Endothelial cell of umbilical vein (primary cell): ENCODE measurements around the gene TRAPPC2B. TPM values are rescaled to one million over a fixed set of nuclear protein-coding genes. Genes with fewer than 3 reads are reported as not detected.

Experiments used
- BruUV-seq: library from RNA; stranded (reverse); fragments of 400-500 nt; replicated peaks from 2 replicates; lab custom pipeline; 2021; lab: Mats Ljungman, UMichigan
- CTCF ChIA-PET: fragments of 300-600, 350-600 bp; sonication (Branson Sonifier 250); formaldehyde crosslinking; loops from one replicate; lab custom pipeline; 2021; ENCODE audit warnings: antibody characterized with exemption, inconsistent platforms; lab: Charles Lee
- POLR2A ChIA-PET: fragments of 300-600, 350-600 bp; sonication (Branson Sonifier 250); formaldehyde crosslinking; loops from one replicate; lab custom pipeline; 2021; ENCODE audit warnings: antibody characterized with exemption, inconsistent platforms; lab: Charles Lee
- DNase-seq: peaks from one replicate; pipeline ENCODE4 v3.0.0-alpha.2; 2011; ENCODE audit warnings: low read depth, low spot score
- FAIRE-seq: peaks from 2 replicates; lab custom pipeline; 2011; peaks lifted over from hg19 to GRCh38; lab: Jason Lieb, UNC
- H2AFZ ChIP-seq: 2 replicates; pipeline ENCODE4 v1.6.0; 2012; ENCODE audit warnings: low read depth, low read length, control low read depth, inconsistent platforms
- H3K27ac ChIP-seq: 2 replicates; pipeline ENCODE4 v1.5.1; 2011; ENCODE audit warnings: low read depth, mild to moderate bottlenecking, control low read depth, low read length, moderate library complexity; ENCODE audit not compliant: insufficient read depth
- H3K27me3 ChIP-seq, 2 experiments: 2 replicates each; pipeline versions ENCODE4 v1.6.0 to v1.6.1; 2011; ENCODE audit warnings: low read length in 2 of 2, mixed read lengths in 1 of 2; ENCODE audit not compliant: control insufficient read depth in 2 of 2, insufficient read depth in 2 of 2
- H3K36me3 ChIP-seq, 2 experiments: 2 replicates in 1 of 2; 3 replicates in 1 of 2; pipeline ENCODE4 v1.5.1; 2011; ENCODE audit warnings: low read length in 2 of 2, mild to moderate bottlenecking in 1 of 2, moderate library complexity in 1 of 2; ENCODE audit not compliant: control insufficient read depth in 2 of 2, insufficient read depth in 2 of 2; ENCODE audit errors: extremely low read depth in 1 of 2
- H3K4me1 ChIP-seq: 3 replicates; pipeline ENCODE4 v1.5.1; 2011; ENCODE audit warnings: mild to moderate bottlenecking, low read length; ENCODE audit not compliant: control insufficient read depth, insufficient read depth; ENCODE audit errors: extremely low read depth
- H3K4me2 ChIP-seq: 2 replicates; pipeline ENCODE4 v1.6.1; 2011; ENCODE audit warnings: low read length, control low read depth, mixed read lengths; ENCODE audit not compliant: insufficient read depth
- H3K4me3 ChIP-seq, 3 experiments: fragments of 200-600 bp in 1 of 3; sonication (generic), shearing (Covaris generic) in 1 of 3; replicated peaks in 1 of 3; 2 replicates each; pipeline ENCODE4 v1.5.1; 2011 to 2016; ENCODE audit warnings: control low read depth in 3 of 3, low read length in 3 of 3, mild to moderate bottlenecking in 2 of 3, inconsistent platforms in 1 of 3, low read depth in 1 of 3, moderate library complexity in 1 of 3; ENCODE audit not compliant: insufficient read depth in 1 of 3
- H3K79me2 ChIP-seq: 2 replicates; pipeline ENCODE4 v1.6.0; 2012; ENCODE audit warnings: low read length, inconsistent platforms; ENCODE audit not compliant: control insufficient read depth, insufficient read depth
- H3K9ac ChIP-seq: replicated peaks from 2 replicates; pipeline ENCODE3; 2011; ENCODE audit warnings: low read length, control low read depth; ENCODE audit not compliant: insufficient read depth; ENCODE audit errors: extremely low read depth
- H3K9me1 ChIP-seq: replicated peaks from 3 replicates; pipeline ENCODE4 v1.6.0; 2011; ENCODE audit warnings: mild to moderate bottlenecking, low read length; ENCODE audit not compliant: control insufficient read depth, insufficient read depth; ENCODE audit errors: extremely low read depth
- H3K9me3 ChIP-seq: replicated peaks from 2 replicates; pipeline ENCODE4 v1.5.1; 2012; ENCODE audit warnings: low read length, inconsistent platforms; ENCODE audit not compliant: control insufficient read depth, insufficient read depth
- H4K20me1 ChIP-seq: replicated peaks from 2 replicates; pipeline ENCODE3; 2011; ENCODE audit warnings: mild to moderate bottlenecking, low read length; ENCODE audit not compliant: control insufficient read depth, insufficient read depth; ENCODE audit errors: extremely low read depth
- CTCF ChIP-seq, 2 donors: IDR thresholded peaks; 1 replicate in 1 of 2; 2 replicates in 1 of 2; pipeline ENCODE4 v1.5.1; 2011; ENCODE audit warnings: low read length in 2 of 2, mild to moderate bottlenecking in 2 of 2, moderate library complexity in 2 of 2, control low read depth in 1 of 2, inconsistent platforms in 1 of 2, low read depth in 1 of 2; ENCODE audit not compliant: insufficient read depth in 1 of 2; ENCODE audit errors: extremely low read depth in 1 of 2
- EZH2 ChIP-seq: IDR thresholded peaks from 2 replicates; pipeline ENCODE4 v1.6.1; 2012; ENCODE audit warnings: borderline replicate concordance, low read depth, mild to moderate bottlenecking, moderate library complexity, low read length, inconsistent platforms; ENCODE audit not compliant: severe bottlenecking
- FOS ChIP-seq: IDR thresholded peaks from 2 replicates; pipeline ENCODE4 v1.6.1; 2011; ENCODE audit warnings: mild to moderate bottlenecking, low read length, moderate library complexity, borderline replicate concordance; ENCODE audit not compliant: insufficient read depth
- GATA2 ChIP-seq: IDR thresholded peaks from 2 replicates; pipeline ENCODE4 v1.7.0; 2011; ENCODE audit warnings: low read depth, mild to moderate bottlenecking, moderate library complexity, mixed read lengths, low read length; ENCODE audit not compliant: insufficient read length, insufficient read depth
- JUN ChIP-seq: IDR thresholded peaks from 2 replicates; pipeline ENCODE4 v1.6.1; 2011; ENCODE audit warnings: borderline replicate concordance, low read depth; ENCODE audit not compliant: insufficient read length, insufficient read depth
- MAX ChIP-seq: IDR thresholded peaks from 2 replicates; pipeline ENCODE4 v1.6.1; 2011; ENCODE audit not compliant: insufficient read depth, insufficient read length
- MYC ChIP-seq: IDR thresholded peaks from one replicate; pipeline ENCODE4 v1.6.1; 2011; ENCODE audit warnings: mild to moderate bottlenecking, low read depth, low read length
- POLR2A ChIP-seq: IDR thresholded peaks from 2 replicates; pipeline ENCODE4 v1.6.1; 2012; ENCODE audit warnings: low read depth, mild to moderate bottlenecking, control low read depth, low read length
- POLR2AphosphoS5 ChIP-seq: IDR thresholded peaks from 2 replicates; pipeline ENCODE4 v1.6.1; 2012; ENCODE audit warnings: low read depth, mild to moderate bottlenecking, control low read depth, low read length, moderate library complexity; ENCODE audit not compliant: insufficient read depth
- dilution Hi-C: fragments of 300-500 bp; cut with MboI; formaldehyde crosslinking; loops from one replicate; pipeline ENCODE4 v1.15.0; 2019; ENCODE audit warnings: low sequenced_read_pairs; ENCODE audit not compliant: extremely low pct_ligation_motif_present
- intact Hi-C: fragments of 100-400 bp; cut with micrococcal nuclease; formaldehyde crosslinking; loops from one replicate; pipeline ENCODE4 v1.10.0; 2022
- polyA plus RNA-seq, 4 experiments: library from polyadenylated mRNA; depleted of rRNA in 3 of 4; stranded (reverse) in 3 of 4; unstranded in 1 of 4; fragments of >200 nt; gene quantifications; 2 replicates each; pipeline versions ENCODE4 v1.2.1 to v1.2.3, GENCODE V29; 2011 to 2012; ENCODE audit warnings: missing spikeins in 1 of 4
- total RNA-seq: library from RNA; stranded (reverse); gene quantifications from 2 replicates; pipeline ENCODE4 v1.2.3, GENCODE V29; 2021

Gene TRAPPC2B
- total and polyA plus RNA-seq, 2 donors (not counting 3 experiments of a cell fraction or from before 2014, with no cell fraction given): 6.3 to 24.3 TPM

DNA sequence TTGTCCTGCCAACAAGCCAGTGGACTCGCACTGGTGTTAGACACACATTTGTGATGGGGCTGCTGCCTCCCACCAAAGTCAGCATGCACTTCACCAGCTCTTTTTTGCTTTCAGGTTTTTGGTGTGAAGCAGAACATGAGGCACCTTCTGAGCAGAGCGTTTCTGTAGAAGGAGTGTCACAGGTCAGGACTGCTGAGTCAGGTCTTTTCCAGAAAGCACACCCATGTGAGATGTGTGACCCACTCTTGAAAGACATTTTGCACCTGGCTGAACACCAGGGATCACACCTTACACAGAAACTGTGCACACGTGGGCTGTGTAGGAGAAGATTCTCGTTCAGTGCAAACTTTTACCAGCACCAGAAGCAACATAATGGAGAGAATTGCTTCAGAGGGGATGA lies 7.4 kb upstream of the TRAPPC2B start:
- H3K27me3 ChIP-seq: no peaks in the 10 kb centered on the region
- no peak overlapping the region for H3K9ac ChIP-seq
- H3K9me3 ChIP-seq: peaks cover 16% of the 10 kb centered on the region
- peaks cover 8% of the 10 kb centered on the region for H3K4me1 ChIP-seq
- no peak for TF ChIP-seq CTCF (IDR thresholded peaks at IDR 0.05; ENCODE audit: extremely low read depth in 1 of 2, insufficient read depth in 1 of 2, low read depth in 1 of 2, low read length in 2 of 2)
- TF ChIP-seq POLR2AphosphoS5: no peak
- TF ChIP-seq FOS: no peak
- no peak for TF ChIP-seq MYC
- TF ChIP-seq EZH2: no peak
- H2AFZ ChIP-seq: no peak overlapping the region
- peaks cover 9 to 34% of the 10 kb centered on the region in 2 experiments for H3K36me3 ChIP-seq
- intact Hi-C loops (no loop called here), dilution Hi-C loops (no loop called here)
- H3K4me3 ChIP-seq: no peak overlapping the region
- no peaks in the 10 kb centered on the region for H3K9me1 ChIP-seq
- no TSS peak for BruUV-seq
- no peak overlapping the region for H3K4me2 ChIP-seq
- H3K27ac ChIP-seq: no peak overlapping the region
- CTCF ChIA-PET: no interaction called here
- DNase-seq: no peak
- peaks cover 11% of the 10 kb centered on the region for H3K79me2 ChIP-seq
- no peaks in the 10 kb centered on the region for H4K20me1 ChIP-seq
- POLR2A ChIA-PET: no interaction called here
- FAIRE-seq: no peak

- dilution Hi-C loops (no loop called here), intact Hi-C loops (no loop called here)
- H3K79me2 ChIP-seq: peaks cover 5% of the 10 kb centered on the region
- ChIA-PET CTCF (interaction anchor here (1.0 kb wide), 1 partner anchor 300 kb away, joined by 4 read pairs; no protein-coding TSS in a partner anchor), POLR2A (no interaction called here)
- TF ChIP-seq POLR2A: no peak
- TF ChIP-seq MYC: no peak
- TF ChIP-seq POLR2AphosphoS5: no peak
- TF ChIP-seq FOS: no peak
- TF ChIP-seq MAX: no peak
- TF ChIP-seq JUN: no peak
- no peak for TF ChIP-seq EZH2
- TF ChIP-seq GATA2: no peak
- TF ChIP-seq CTCF (IDR thresholded peaks at IDR 0.05; ENCODE audit: extremely low read depth in 1 of 2, insufficient read depth in 1 of 2, low read depth in 1 of 2, low read length in 2 of 2): no peak
- H3K4me2 ChIP-seq: no peak overlapping the region
- H3K27ac ChIP-seq: no peak overlapping the region
- no peaks in the 10 kb centered on the region for H4K20me1 ChIP-seq
- DNase-seq (no peak), FAIRE-seq (no peak)
- H3K4me3 ChIP-seq: no peak overlapping the region
- H3K27me3 ChIP-seq: no peaks in the 10 kb centered on the region
- no TSS peak for BruUV-seq
- H3K9me1 ChIP-seq: no peaks in the 10 kb centered on the region
- no peak overlapping the region for H2AFZ ChIP-seq
- H3K9ac ChIP-seq: no peak overlapping the region
- H3K9me3 ChIP-seq: peaks cover 16% of the 10 kb centered on the region
- peaks cover under 1% of the 10 kb centered on the region for H3K4me1 ChIP-seq
- peaks cover 9 to 34% of the 10 kb centered on the region in 2 experiments for H3K36me3 ChIP-seq
These were observed 5.9 kb upstream of the TRAPPC2B start for GRCh38 chr19:57357406-57357805.
